ENCODE measurements around the gene STIP1.

Gene STIP1

DNA sequence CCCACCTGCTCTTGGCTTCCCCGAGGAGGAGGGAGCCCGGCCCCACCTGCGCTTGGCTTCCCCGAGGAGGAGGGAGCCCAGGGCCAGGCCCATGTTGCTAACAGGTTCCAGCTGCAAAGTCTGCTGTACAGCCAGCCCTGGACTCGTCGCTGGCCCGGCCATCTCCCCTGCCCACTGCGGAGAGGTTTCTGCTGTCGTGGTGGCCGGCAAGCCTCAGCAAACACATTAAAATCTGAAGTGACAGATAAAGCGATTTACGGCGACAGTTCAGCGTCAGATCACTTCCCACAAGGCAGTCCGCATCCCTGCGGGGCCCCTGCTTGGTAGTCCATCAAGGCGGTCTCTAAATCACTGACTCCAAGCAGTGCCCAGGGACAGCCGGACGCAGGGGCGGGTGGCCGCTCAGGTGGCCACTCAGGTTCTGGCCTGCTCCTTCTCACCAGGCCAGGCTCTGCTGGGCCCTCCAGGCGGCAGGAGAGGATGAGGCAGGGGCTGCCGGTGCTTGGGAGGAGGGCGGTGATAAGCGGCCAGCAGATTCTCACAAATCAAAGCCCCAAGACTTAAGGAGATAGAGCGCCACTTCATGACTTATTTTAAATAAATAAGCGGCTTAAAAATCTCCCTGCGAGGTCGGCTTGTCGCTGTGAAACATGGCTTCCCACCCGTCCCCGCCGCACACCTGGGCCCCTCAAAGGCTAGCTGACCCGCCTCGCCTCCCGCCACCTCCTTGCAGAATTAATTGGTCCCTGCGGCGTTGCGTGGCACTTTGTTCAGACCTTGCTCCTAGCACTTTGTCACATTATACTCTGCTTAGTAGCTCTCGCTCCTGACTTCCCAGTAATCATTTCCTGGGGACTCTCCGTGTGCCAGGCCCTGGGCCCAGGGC lies 41.1 kb upstream of the STIP1 start:
- TF ChIP-seq, protein P1, sequence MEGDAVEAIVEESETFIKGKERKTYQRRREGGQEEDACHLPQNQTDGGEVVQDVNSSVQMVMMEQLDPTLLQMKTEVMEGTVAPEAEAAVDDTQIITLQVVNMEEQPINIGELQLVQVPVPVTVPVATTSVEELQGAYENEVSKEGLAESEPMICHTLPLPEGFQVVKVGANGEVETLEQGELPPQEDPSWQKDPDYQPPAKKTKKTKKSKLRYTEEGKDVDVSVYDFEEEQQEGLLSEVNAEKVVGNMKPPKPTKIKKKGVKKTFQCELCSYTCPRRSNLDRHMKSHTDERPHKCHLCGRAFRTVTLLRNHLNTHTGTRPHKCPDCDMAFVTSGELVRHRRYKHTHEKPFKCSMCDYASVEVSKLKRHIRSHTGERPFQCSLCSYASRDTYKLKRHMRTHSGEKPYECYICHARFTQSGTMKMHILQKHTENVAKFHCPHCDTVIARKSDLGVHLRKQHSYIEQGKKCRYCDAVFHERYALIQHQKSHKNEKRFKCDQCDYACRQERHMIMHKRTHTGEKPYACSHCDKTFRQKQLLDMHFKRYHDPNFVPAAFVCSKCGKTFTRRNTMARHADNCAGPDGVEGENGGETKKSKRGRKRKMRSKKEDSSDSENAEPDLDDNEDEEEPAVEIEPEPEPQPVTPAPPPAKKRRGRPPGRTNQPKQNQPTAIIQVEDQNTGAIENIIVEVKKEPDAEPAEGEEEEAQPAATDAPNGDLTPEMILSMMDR (IDR thresholded peaks at IDR 0.05; ENCODE audit: low read depth, low read length, missing control alignments), result no peak
- H3K4me3 ChIP-seq (replicated peaks; ENCODE audit: low read depth, low read length), result no peak overlapping the region
- DNase-seq (ENCODE audit: extremely low read depth, low read depth), result no peak

DNA sequence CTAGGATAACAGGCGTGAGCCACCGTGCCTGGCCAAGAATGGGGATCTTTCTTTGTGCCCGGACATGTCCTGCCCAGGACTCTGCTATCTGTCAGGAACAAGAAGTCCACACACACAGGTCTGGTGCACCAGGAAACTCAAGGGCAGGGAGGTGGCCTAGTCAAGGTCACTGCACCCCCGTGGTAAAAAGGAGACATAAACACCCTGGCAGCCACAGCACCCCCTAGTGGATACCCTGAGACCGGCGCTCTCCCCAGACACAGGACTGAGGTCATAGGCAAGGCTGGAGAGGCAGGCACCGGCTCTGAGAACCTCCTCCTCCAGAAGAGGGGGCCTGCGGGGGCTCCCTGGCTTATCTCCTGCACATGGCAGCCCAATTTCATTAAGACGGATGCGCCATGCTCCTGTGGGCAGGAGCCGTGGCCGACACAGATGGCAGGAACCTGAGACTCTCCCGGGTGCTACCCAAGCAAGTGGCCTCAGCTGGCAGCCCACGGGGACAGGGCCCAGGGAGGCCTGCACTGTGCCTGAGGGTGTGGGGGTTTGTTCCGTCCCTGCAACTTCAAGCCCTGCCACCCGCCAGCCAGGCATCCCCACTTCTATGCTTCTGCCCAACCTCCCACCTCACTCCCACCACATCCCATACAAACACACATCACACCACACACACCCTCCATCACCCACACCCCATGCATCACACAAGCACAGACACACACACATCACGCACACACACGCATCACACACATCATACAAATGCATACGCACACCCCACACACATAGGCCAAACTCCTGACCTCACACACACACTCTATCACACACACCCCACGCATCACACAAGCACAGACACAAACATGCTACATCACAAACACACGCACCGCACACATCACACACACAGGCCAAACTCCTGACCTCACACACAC lies 39.7 kb upstream of the STIP1 start:
- no peak overlapping the region for H3K4me3 ChIP-seq (replicated peaks; ENCODE audit: low read depth, low read length)
- TF ChIP-seq, protein P1 (IDR thresholded peaks at IDR 0.05; ENCODE audit: low read depth, low read length, missing control alignments), result peak; percentile 80
- no peak for DNase-seq (ENCODE audit: extremely low read depth, low read depth)

DNA sequence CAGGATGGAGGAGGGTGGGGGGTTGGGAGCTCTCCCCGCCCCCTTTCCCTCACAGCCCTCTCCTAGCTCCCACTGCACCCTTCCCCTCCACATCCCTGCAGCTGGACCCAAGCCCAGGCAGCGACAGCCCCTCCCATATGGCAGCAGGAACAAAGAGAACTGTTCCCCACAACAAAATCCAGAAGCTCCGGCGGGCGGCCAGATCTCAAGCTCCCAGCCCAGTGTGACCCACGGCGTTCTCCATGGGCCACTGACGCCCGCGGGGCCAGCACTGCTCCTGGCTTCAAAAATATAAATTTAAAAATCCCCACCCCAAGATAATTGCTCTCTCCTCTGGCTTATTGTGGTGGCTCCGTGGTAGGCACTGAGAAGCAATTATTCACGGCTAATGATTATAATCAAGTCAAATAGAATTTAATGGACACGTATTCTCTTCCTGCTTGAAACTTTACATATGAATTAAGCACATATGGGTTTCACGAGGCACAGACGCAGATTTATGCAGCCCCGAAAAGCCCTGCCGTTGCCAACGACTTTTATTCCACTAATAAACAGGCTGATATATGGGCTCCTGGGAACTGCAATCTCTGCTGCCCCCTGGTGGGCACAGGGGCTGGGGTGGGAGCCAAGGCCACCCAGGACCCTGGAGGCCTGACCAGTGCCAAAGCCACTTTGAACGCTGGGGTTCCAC lies 37.6 kb upstream of the STIP1 start:
- no peak overlapping the region for H3K4me3 ChIP-seq (replicated peaks; ENCODE audit: low read depth, low read length)
- DNase-seq (ENCODE audit: extremely low read depth, low read depth), result peak; percentile 83
- TF ChIP-seq, protein P1 (IDR thresholded peaks at IDR 0.05; ENCODE audit: low read depth, low read length, missing control alignments), result peak; percentile 99

DNA sequence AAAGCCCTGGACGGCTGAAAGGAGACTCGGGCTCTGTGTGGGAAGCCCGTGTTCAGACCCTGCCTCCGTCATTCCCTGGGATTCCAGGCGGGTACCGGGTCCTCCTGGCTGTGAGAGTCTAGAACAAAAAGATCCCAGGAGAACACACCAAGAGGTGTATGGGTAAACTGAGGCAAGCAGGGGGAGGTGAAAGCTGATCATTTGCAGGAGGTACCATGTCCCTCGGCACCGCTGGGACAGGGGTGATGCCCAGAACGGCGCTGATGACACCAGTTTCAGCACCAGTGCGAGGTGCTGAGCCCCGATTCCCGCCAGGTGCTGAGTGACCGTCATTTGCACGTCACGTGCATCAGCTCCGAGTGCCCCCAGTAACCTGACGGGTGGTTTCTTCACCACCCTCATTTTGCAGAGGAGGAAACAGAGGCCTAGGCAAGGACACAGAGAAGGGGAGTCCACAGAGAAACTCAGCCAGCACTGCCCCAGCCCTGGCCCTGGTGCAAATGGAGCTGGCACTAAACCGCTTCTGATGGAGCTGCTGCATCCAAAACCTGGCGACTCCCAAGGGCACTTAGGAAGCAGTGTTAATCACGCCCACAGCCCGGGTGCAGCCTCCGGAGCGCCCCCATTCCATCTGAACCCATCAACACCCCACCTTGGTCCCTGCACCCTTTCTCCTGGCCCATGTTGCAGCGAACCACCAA lies 36.9 kb upstream of the STIP1 start:
- no peak for DNase-seq (ENCODE audit: extremely low read depth, low read depth)
- H3K4me3 ChIP-seq (replicated peaks; ENCODE audit: low read depth, low read length), result no peak overlapping the region
- TF ChIP-seq, protein P1 (IDR thresholded peaks at IDR 0.05; ENCODE audit: low read depth, low read length, missing control alignments), result no peak

DNA sequence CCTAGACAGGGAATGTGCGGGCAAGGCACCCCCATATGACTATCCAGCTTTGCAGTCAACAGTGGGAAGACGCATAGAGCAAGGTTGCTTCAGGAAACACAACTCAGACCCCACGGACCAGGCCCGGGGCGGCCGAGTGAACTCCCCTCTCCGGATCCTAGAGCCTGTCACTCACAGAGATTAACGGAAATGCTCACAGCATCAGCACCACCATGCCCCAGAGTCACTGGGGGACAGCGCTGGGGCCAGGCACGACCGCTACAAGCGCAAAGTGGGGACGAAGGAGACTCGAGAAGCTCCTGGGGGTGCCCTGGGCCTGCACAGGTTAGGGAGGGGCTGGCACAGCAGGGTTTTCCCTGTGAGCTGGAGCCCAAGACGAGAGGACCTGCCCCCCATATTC lies 35.9 kb upstream of the STIP1 start:
- H3K4me3 ChIP-seq (replicated peaks; ENCODE audit: low read depth, low read length), result no peak overlapping the region
- TF ChIP-seq, protein P1 (IDR thresholded peaks at IDR 0.05; ENCODE audit: low read depth, low read length, missing control alignments), result no peak
- no peak for DNase-seq (ENCODE audit: extremely low read depth, low read depth)

All from HFF-Myc (cell line).